ENCODE data around the gene SGK1.
"Not testable (repeated sequence)": the region's sequence is repeated elsewhere in the genome, so short reads cannot be mapped to it uniquely, and the experiment has no call there.

The SGK1 gene

DNA sequence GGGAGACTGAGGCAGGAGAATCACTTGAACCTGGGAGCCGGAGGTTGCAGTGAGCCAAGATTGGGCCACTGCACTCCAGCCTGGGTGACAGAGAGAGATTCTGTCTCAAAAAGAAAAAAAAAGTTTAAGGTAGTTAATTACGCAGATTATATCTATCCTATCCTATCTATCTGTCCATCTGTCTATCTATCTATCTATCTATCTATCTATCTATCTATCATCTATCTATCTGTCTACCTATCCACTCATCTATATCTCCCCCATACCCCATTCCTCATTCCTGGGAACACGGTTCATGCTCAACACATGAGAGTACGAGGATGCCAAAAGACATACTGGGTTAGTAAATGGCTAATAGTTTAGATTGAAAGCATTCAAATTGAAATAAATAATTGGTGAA, 8.3 kb upstream of the SGK1 start:
- DNase-seq: not testable (repeated sequence)

DNA sequence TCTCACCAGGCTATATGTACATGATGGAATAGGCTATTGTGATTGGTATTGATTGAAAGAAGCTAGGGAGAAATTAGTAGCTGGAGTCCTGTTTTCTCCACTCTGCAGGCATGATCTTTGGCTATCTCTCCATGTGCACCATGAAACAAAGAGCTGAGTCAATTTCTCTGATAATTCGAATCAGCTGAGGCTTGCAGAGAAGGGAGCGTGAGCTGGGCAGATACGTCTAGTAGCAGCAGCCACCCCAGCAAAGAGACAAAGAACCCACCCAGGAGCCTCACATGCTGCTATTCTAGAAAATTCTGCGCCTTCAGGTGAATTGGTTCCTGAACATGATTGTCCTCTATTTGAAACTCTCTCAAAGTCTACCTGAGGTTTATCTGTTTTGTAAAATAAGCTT, 6.9 kb upstream of the SGK1 start:
- no peak for DNase-seq

DNA sequence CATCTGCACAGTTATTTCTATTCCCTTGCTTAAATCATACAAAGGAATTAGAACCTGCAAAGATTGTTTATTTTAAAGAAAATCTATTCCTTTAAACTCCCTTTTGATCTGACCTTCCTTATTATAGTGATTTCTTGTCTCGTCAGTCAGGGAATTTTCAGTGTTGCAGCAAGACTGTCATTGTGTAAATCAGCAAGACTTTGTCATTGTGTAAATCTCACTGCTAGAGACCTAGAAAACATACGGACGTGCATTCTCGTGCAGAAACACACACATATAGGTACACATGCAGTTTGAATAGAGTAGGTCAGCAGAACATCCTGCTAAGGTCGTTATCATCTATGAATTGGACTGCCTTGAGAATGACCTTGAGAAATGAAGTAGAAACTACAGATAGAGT, 6.2 kb upstream of the SGK1 start:
- DNase-seq: no peak

DNA sequence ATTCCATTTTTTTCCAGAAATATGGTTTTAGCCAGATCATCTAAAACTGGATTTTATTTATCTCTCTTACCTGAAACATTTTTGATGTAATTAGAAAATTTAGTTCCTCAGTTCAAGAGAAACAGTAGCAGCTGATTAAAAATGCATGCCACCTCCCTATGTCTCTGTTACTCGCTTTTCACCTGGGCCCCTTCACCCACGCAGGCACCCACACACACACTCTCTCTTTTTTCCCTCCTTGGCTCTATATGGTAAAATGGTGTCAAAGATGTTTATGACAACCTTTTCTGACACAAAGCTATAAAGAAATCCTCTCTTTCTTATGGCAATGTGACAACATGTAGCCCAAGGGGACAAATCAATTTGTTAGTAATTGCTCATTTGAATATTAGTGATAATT, 5.8 kb upstream of the SGK1 start:
- no peak for DNase-seq

DNA sequence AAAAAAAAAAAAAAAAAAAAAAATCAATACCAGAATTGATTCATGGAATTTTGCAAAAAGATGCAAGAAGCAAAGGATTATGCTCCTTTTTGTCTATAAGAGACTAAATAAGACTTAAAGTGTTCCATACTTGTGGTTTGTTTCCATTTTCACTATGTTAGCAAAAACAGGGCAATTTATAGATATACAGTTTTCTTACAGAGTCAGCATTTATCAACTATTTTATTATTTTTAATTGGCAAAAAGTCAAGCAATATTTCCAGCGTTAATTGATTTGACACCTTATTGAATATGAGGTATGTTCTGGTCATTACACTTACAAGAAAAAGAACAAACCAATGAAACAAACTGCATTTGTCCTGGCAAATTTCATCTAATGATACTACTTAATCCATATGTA, 5.4 kb upstream of the SGK1 start:
- DNase-seq: no peak

DNA sequence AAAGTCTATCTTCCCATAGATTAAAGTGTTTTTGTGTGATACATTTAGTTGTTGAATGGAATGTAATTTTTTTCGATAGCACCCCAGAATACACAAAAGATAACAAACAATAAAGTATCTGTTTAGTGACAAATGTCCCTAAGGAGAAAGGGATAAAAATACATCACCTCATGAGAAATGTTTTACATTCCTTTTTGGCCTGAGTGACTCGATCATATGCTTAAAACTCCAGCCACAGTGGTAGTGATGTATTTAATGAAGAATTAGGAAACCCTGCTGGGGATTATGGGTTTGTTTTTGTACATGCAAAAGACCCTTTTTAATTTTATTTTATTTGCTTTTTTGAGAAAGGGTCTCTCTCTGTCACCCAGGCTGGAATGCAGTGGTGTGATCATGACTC, 4.3 kb upstream of the SGK1 start:
- no peak for DNase-seq

DNA sequence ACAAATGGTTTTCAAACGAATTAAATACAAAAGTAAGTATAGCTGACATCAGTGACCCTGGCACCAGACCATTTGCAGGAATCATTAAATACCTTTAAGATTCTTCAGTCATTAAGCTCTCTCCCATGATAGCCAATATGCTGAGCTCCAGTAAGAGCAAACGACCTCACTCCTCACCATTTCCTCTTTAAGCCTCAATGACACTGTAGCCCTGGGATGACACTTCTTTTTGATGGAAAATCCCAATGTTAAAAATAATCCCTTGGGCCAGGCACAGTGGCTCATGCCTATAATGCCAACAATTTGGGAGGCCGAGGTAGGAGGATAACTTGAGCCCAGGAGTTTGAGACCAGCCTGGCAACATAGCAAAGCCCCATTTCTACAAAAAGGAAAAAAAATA, 3.3 kb upstream of the SGK1 start:
- no peak for DNase-seq

DNA sequence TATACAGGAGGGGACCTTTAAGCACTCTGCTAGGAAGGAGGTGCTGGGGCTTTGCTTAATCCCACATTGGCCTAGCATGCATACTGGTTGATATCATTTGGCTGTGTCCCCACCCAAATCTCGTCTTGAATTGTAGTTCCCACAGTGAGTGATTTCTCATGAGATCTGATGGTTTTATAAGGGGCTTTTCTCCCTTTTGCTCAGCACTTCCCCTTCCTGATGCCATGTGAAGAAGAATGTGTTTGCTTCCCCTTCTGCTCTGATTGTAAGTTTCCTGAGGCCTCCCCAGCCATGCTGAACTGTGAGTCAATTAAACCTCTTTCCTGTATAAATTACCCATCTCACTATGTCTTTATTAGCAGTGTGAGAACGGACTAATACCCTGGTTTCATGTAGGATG, 1.8 kb upstream of the SGK1 start:
- DNase-seq: not testable (repeated sequence)

DNA sequence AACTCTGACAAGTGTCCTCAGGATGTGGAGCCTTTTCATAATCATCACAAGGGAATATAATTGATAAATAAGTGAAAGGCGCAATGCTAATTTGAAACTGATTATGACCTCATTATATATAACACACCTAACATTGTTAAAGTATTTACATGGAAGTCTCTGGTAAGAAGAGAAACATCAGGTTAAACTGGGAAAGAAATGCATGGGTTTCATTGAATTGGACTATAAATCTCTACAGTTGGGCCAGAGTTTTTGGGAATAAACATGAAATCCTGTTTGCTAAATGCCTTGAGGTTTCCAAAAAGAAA, 1.0 kb upstream of the SGK1 start:
- no peak for DNase-seq

DNA sequence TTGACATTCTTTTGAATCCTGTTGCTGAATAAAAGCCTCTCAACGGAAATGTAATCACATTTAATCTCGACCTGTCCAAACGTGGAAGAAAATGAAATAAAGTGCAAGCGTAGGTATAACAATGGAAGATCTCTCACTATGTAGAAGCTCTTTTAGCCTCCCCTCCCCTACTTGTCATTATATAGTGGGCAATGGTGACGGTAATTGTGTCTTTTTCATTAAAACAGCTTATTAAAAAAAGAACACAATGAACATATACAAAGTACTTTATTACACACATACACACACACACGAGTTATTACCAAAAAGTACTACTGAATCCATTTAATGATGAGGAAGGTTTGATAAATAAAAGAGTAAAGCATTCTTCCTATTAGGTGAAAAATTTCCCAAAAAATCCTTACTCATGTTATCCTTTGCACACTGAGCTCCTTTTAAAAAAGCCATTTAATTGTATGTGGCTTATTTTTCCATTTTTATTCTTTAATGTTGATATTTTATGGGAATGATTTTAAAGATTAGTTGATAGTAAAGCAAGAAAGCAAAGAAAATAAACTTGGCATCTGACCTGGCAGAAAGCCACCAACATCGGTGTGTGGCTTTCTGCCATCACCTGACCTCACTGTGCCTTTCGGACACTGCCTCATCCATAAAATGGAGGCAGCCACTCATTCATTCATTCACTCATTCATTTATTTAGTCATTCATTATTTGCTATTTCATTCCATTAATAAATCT, 493 bp upstream of the SGK1 start:
- DNase-seq: no peak

DNA sequence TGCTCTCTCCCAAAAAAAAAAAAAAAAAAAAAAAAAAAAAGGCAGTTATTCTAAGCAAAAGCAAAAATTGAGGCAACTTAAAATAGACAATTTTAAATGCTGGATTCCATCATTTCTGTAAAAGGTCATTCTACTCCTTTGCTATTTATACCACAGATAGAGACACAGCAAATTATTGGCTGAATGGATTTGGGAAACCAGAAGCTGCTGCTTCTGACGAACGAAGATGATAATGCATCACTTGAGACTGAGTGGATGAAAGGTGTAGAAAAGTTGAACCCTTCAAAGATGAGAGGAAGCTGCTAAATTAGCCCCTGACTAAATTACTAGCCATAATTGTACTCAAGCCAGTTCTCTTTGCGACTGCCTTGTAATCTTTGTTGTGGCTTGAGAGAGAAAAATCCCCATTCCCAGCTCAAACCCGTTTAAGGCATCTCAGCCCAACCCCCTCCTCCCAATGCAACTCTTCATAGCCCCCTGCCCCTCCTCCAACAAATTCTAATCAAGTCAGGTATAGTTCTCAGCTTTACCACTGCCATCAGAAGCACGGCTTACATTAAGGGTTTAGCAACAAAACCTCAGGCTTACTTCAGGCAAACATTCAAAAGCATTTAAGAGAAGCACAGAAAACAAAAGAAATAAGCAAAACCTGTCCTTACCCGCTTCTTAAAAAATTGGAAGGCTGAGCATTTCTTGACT, 1.0 kb downstream of the SGK1 start:
- no peak for DNase-seq

DNA sequence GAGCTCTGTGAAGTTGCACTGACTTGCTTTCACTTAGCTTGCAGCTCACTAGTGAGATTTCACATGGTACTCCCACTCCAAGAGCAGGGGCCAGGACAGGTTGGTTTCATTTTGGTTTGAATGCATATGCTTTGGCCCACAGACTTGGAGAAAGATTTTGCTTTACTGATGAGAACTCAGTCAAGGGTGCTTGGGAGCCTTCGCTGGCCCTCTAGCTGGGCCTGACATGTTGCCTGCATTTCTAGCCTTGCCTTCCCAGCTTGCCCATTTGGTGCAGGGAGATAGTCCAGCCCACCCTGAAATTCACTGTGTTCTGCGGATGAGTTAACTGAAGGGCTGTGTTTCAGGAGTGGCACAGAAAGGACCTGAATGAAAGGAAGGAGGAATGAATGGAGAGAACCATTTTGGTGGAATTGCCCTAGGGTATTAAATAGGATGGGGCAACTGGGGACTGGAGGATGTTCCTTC, 1.9 kb downstream of the SGK1 start:
- no peak for DNase-seq

DNA sequence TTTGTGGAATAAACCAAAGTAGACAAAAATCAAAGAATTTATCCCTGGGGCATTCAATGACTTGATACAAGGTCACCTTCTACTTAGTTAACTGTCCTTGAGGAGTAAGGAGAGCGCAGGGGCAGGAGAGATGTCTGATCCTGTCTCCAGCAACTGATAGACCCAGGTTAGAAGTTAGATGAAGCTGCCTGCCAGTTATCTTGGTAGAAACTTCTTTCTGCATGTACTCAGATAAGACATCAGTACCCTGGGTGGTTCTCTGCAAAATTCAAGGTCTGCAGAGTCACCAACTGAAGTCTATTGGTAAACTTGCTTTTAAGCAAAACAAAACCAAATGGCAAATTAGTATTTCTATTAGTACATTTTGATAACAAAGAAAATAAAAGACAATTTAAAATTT, 2.7 kb downstream of the SGK1 start:
- no peak for DNase-seq

DNA sequence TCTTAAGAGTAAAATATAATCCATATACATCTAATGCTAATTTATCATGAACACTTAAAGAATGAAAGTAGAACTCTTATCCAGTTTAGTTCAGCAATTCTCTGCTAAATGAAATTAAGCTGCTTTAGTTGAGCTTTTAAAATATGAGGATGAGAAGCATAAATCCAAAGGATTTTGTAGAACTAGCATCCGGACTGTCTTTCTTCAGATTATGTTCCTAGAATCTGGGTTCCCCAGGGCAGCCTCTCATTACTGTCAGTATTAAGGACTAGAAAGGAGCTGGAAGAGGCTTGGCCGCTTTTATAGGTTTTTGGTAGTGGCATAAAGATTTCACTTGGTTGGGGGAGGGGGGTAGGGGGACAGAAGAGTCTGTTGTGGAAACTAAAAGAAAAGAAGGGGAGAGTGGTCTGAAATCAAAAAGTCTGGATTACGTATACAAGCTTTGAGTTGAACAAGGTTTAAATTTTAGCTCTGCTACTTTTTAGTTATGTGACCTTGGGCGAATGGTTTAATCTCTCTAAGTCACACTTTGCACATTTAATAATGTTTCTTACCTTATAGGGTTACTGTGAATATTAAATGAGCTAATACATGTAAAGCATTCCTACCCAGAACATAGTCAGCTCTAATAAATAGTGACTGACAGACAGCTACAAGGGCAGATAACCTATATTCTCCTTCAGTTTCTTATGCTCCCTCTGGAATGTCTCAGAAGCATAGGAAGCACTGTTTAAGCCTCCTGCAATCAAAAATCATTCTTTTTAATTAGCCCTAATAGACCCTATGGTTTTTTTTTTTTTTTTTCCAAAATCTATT, 3.7 kb downstream of the SGK1 start:
- no peak for DNase-seq

DNA sequence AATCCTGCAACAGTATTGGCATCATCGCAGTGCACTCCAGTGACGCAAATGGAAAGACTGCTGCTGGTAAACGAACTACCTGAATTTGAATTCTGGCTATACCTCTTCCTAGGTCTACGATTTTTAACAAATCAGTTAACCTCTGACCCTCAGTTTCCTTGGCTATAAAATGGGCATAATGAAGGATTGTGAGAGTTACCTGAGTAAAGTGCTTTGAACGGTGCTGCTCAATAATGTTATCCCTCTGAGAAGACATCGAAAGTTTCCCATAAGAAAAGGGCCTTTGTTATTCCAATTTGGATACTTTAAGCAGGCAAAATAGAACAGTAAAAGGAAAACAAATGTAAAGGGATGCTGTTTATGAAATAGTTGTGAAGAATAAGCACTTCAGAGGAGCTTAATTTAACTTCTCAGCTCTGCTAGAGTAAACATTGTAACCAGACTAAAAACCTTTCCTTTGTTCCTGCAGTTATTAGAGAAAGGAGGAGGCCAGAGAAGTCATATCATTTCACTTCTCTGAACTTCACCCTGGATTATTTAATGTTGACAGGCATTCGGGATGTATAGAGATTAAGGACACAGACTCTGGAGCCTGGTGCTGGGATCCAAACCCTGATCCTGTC, 5.8 kb downstream of the SGK1 start:
- DNase-seq: no peak

DNA sequence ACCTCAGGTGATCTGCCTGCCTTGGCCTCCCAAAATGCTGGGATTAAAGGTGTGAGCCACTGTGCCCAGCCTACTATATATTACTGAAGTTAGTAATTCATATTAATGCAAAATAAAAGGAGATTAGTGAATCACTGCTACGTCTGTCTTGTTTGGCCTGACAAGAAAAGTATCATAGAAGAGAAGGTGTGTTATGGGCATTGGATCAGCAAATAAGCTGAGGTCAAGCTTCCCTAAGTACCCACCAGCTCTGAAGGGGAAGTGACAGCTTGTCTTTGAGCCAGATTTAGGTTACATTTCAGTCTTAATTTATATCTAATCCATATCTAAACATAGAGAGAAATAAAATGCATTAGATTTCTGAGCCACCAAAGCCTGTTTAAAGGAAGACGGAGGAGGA, 7.1 kb downstream of the SGK1 start:
- DNase-seq: no peak

DNA sequence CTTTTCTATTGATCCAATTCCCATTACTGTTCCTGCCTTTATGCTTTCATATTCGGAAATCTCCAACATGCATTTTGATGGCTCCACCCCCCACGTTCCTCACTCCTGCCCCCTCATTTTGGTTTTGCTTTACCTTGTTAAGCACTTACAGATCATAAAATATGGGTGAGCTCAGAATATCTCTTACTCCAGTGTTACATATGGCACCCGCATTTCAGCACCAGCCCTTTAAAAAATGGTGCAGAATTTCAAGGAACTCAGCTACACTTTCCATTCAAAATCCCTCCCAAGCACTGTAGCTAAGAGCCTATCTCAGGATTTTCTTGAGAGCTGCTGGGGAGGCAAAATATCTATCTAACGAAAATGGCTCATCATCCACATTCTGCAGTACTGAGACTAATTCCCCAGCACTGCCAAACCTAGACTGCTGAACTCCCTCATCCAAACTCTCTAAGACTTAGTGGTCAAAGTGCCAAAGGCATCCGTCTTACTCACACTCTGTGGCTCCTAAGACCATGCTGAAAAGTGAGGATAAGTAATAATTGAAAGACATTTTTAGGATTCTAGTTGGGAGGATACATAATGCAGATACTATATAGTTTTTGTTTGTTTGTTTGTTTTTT, 7.8 kb downstream of the SGK1 start:
- no peak for DNase-seq

DNA sequence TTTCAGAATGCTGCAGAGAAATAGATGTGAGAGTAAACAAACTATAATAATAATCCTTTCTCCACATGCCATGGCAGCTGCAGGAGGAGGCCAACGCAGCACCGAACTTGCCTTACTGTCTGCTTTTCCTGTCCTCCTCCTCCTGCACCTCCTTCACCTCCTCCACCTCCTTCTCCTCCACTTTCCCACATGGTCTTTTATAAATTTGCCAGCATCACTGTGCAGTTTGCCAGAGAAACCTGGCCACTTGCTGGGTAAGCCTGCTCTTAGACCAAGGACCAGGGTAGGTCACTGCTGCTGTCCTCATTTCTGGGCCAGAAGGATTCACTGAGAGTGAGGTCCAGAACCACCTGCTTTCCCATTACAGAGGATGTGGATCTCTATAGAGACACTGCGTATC, 8.7 kb downstream of the SGK1 start:
- no peak for DNase-seq

DNA sequence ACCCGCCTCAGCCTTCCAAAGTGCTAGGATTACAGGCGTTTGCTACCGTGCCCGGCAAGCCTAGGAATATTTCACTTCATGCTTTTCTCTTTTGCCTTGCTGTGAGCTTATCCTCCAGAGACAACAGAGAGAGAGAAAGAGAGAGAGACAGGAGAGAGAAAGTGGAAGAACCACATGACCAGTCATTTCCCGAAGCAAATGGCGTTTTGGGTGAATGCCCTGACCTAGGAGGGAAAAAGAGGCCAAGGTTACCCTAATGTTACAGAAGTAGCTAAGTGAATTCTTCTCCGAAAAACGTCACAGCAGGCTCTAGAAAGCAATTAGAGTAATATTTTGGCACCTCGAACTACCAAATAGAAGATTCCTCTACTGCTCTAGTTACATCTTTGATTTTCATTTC, 9.1 kb downstream of the SGK1 start:
- no peak for DNase-seq

DNA sequence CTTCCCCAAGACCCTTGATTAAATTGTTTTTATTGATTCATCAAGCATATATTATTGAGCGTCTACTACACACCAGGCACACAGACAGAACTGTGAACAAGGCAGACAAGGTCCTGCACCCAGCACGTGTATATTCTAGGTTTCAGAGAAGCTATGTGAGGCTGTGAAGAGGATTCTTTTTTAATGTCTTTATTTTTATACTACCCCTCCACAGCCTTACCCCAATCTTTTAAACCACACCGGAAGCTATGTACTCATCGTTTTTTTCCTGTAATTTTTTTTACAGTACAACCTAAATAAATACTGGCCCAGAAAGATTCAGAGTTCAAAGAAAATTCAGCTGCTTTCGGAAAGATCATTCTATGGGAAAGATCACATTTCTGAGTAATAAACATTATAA, 10.0 kb downstream of the SGK1 start:
- no peak for DNase-seq

DNA sequence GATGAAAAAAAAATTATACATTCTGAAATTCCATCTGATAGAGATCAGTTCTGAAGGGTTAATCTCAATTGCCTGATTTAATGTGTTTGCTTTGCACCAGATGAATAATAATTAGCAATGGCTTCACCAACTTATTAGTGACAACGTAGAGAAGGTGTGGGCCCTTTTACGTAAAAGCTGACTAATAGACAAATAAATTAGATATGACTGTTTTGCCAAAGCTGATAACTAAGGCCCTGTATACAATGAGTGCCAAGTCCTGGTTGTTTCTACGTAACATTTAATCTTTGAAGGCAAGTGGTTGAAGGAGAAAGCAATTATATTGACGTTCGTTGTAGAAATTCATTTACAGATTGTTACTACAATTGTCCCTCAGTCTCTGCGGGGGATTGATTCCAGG, 10.8 kb downstream of the SGK1 start:
- DNase-seq: no peak

DNA sequence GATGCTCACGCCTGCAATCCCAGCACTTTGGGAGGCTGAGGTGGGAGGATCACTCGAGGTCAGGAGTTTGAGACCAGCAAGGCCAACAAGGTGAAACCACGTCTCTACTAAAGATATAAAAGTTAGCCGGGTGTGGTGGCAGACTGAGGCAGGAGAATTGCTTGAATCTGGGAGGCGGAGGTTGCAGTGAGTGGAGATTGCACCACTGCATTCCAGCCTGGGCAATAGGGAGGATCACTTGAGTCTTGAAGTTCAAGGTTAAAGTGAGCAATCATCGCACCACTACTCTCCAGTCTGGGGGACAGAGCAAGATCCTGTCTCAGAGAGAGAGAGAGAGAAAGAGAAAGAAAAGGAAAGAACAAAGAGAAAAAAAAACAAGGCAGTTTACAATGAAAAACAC, 13.5 kb downstream of the SGK1 start:
- DNase-seq: not testable (repeated sequence)

DNA sequence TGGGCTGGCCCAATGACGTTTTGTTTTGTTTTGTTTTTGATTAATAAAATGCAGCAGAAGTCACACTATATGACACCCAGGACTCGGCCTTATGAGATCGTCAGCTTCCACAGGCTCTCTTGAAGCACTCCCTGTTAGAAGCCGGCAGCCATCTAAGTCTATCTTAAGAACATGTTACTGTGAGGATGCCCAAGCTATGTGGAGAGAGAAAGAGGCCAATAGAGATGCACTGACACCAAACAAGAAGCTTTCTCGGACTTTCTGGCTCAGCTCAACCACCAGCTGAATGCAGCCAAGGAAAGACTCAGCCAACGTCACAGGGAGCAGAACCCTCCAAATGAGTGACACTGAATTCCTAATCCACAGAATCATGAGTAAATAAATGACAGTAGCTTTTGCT, 14.0 kb downstream of the SGK1 start:
- no peak for DNase-seq

Measured in activated CD4-positive, alpha-beta T cell treated with anti-CD3 and anti-CD28 coated beads for 4 hours (primary cell).